Natural killer cell (primary cell): Measurements from ENCODE around the gene PRKAG2. TPM values are rescaled to one million over a fixed set of nuclear protein-coding genes. Genes with fewer than 3 reads are reported as not detected.

Experiments used
- ATAC-seq, 3 donors: fragments of 150-1000 bp in 2 of 3; fragments of 200-7000 bp in 1 of 3; cut with Tn5 transposase; 1 replicate in 1 of 3; 2 replicates in 2 of 3; pipeline ENCODE4 v1.10.0; 2021; ENCODE audit warnings: mild to moderate bottlenecking in 2 of 3, moderate library complexity in 2 of 3
- DNase-seq, 2 donors: peaks; one replicate each; pipeline versions ENCODE4 v3.0.0 to v3.0.0-alpha.2; 2013 to 2021; ENCODE audit warnings: mixed read lengths in 1 of 2
- H3K27ac ChIP-seq: one replicate; pipeline ENCODE4 v1.5.1; 2013; ENCODE audit warnings: mild to moderate bottlenecking, low read length
- H3K27me3 ChIP-seq: one replicate; pipeline ENCODE4 v1.6.1; 2013; ENCODE audit warnings: low read length; ENCODE audit not compliant: control insufficient read depth, insufficient read depth
- H3K36me3 ChIP-seq: one replicate; pipeline ENCODE4 v1.6.1; 2013; ENCODE audit warnings: low read length; ENCODE audit not compliant: control insufficient read depth, insufficient read depth
- H3K4me1 ChIP-seq: one replicate; pipeline ENCODE4 v1.6.1; 2013; ENCODE audit warnings: low read length; ENCODE audit not compliant: control insufficient read depth, insufficient read depth
- H3K4me3 ChIP-seq: one replicate; pipeline ENCODE4 v1.5.1; 2013; ENCODE audit warnings: low read length
- H3K9me3 ChIP-seq: one replicate; pipeline ENCODE4 v1.6.1; 2013; ENCODE audit warnings: low read length; ENCODE audit not compliant: control insufficient read depth, insufficient read depth
- H3K27ac Mint-ChIP-seq, 2 donors: one replicate each; pipeline ENCODE4 v1.8.0; 2022; ENCODE audit warnings: mild to moderate bottlenecking in 2 of 2, mixed read lengths in 2 of 2, moderate library complexity in 1 of 2
- H3K27me3 Mint-ChIP-seq, 2 donors: one replicate each; pipeline ENCODE4 v1.8.0; 2022; ENCODE audit warnings: low read depth in 2 of 2, mixed read lengths in 2 of 2
- H3K36me3 Mint-ChIP-seq: one replicate; pipeline ENCODE4 v1.8.0; 2022; ENCODE audit warnings: mixed read lengths
- H3K4me1 Mint-ChIP-seq, 2 donors: one replicate each; pipeline ENCODE4 v1.8.0; 2022; ENCODE audit warnings: mixed read lengths in 2 of 2
- H3K4me3 Mint-ChIP-seq: one replicate; pipeline ENCODE4 v1.8.0; 2022; ENCODE audit warnings: mild to moderate bottlenecking, moderate library complexity, mixed read lengths
- H3K9me3 Mint-ChIP-seq, 2 donors: one replicate each; pipeline ENCODE4 v1.8.0; 2022; ENCODE audit warnings: mixed read lengths in 2 of 2
- WGBS: methylation state at CpG from one replicate; pipeline ENCODE4 v1.1.7; 2013; ENCODE audit warnings: missing lambda C conversion rate; ENCODE audit not compliant: insufficient coverage; 5-methylcytosine and 5-hydroxymethylcytosine counted together
- intact Hi-C: fragments of 100-400 bp; cut with micrococcal nuclease; formaldehyde crosslinking; loops from one replicate; pipeline ENCODE4 v1.14.2; 2022
- total RNA-seq, 4 donors: library from RNA; stranded (reverse); fragments of 120-200 nt in 1 of 4; gene quantifications; one replicate each; pipeline versions ENCODE4 v1.2.3 to v1.2.4, GENCODE V29; 2013 to 2022
- TF ChIP-seq, protein P1 (sequence below): fragments of 200-600 bp; IDR thresholded peaks from one replicate; pipeline ENCODE4 v1.8.0; 2022; ENCODE audit warnings: antibody characterized with exemption

PRKAG2 gene
- total RNA-seq, 3 donors from 2014 or later (not counting 1 experiment from before 2014, with no cell fraction given): 42.6 to 66.5 (median 64.4) TPM

DNA sequence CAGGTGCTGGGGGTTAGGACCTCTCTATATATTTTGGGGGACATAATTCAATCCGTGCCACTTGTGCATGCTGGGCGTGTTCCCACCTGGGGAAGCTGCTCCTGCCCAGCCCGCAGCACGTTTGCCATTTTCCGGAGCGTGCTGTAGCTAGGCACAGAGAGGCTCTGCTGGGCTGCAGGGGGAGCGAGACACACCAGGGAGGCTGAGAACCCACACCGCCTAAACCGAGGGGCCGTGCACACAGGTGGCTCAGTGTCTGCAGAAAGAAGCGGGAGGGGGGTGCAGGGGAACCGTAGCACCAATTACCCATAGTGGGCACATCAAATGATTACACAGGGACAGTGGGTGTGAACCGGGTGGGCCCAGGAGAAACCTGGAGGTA, 27.0 kb downstream of the PRKAG2 start:
- no peaks in the 10 kb centered on the region for H3K9me3 Mint-ChIP-seq
- DNase-seq (no peak), ATAC-seq (no peak)
- Histone ChIP-seq H3K36me3 (peaks cover 4% of the 10 kb centered on the region), H3K27ac (no peak overlapping the region), H3K27me3 (no peaks in the 10 kb centered on the region), H3K4me3 (no peak overlapping the region), H3K9me3 (no peaks in the 10 kb centered on the region), H3K4me1 (peaks cover 31% of the 10 kb centered on the region)
- H3K27me3 Mint-ChIP-seq: no peaks in the 10 kb centered on the region
- H3K4me1 Mint-ChIP-seq: peaks cover 27 to 31% of the 10 kb centered on the region in 2 donors
- no peaks in the 10 kb centered on the region for H3K36me3 Mint-ChIP-seq
- H3K27ac Mint-ChIP-seq: no peak overlapping the region
- intact Hi-C loops: no loop called here
- WGBS: 96% methylated on average over 13 of the region's 13 CpGs
- TF ChIP-seq, protein P1, sequence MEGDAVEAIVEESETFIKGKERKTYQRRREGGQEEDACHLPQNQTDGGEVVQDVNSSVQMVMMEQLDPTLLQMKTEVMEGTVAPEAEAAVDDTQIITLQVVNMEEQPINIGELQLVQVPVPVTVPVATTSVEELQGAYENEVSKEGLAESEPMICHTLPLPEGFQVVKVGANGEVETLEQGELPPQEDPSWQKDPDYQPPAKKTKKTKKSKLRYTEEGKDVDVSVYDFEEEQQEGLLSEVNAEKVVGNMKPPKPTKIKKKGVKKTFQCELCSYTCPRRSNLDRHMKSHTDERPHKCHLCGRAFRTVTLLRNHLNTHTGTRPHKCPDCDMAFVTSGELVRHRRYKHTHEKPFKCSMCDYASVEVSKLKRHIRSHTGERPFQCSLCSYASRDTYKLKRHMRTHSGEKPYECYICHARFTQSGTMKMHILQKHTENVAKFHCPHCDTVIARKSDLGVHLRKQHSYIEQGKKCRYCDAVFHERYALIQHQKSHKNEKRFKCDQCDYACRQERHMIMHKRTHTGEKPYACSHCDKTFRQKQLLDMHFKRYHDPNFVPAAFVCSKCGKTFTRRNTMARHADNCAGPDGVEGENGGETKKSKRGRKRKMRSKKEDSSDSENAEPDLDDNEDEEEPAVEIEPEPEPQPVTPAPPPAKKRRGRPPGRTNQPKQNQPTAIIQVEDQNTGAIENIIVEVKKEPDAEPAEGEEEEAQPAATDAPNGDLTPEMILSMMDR: no peak
- peak overlapping the region; percentile 45 for H3K4me3 Mint-ChIP-seq

DNA sequence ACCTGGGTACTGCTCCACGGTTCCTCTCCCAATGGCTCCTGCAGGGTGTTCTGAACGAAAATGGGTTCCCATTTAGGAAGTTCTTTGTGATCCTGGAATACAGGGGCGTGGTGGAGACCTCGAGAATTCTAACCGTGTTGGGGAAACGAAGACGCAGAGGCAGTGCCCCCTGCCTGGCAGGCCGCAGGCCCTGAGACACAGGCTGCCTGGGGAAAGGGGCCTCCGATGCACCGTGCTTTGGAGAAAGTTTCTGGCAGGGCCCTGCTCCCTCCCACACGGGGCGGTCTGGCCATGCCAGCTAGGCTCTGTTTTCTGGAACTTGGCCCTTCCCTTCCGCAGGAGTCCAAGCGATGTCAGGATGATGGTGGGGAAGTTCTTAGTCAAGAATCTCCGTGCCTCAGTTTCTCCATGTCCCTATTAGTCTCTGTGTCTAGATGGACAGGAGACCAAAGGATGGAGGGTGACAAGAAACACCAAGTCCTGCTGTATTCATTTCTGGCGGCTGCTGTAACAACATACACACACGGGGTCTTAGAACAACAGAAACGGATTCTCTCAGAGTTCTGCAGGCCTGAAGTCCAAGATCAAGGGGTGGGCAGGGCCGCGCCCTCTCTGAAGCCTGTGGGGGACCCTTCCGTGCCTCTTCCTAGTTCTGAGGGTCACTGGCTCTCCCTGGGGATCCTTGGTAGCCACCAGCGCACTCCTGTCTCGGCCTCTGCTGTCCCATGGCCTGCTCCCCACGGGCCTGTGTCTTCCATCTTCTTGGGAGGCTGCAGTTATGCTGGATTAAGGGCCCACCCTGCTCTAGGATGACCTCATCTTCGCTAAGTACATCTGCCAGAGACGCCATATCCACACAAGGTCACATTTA, 27.7 kb downstream of the PRKAG2 start:
- Mint-ChIP-seq H3K27me3 (no peaks in the 10 kb centered on the region), H3K36me3 (no peaks in the 10 kb centered on the region), H3K27ac (no peak overlapping the region), H3K9me3 (no peaks in the 10 kb centered on the region), H3K4me3 (no peak overlapping the region), H3K4me1 (peaks cover 27 to 31% of the 10 kb centered on the region in 2 donors)
- Histone ChIP-seq H3K27me3 (no peaks in the 10 kb centered on the region), H3K9me3 (no peaks in the 10 kb centered on the region), H3K27ac (no peak overlapping the region), H3K36me3 (peaks cover 4% of the 10 kb centered on the region), H3K4me3 (no peak overlapping the region), H3K4me1 (peaks cover 31% of the 10 kb centered on the region)
- no peak for DNase-seq
- intact Hi-C loops: no loop called here
- WGBS: 92% methylated on average over 26 of the region's 26 CpGs
- ATAC-seq: no peak
- TF ChIP-seq, protein P1: no peak

DNA sequence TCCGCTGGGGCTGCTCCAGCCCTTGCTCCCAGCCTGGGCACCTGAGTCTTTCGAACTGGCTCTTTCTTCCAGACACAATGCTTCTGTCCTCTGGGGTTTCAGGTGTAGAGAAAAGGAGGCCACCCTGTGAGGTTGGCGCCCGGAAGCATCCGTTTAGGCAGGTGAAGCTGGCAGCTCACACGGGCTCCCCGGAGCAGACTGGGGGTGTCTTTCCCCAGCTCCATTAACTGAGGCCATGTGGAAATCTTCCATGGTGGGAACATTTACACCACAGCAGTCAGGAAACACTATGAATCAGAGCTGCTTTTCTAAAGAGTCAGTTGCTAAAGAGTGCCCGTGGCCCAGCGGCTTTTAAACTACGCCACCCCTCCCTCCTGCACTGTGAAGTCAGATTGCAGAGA, 29.2 kb downstream of the PRKAG2 start:
- Mint-ChIP-seq H3K4me3 (no peak overlapping the region), H3K27ac (no peak overlapping the region), H3K4me1 (peaks cover 22% of the 10 kb centered on the region in 2 donors), H3K36me3 (no peaks in the 10 kb centered on the region), H3K27me3 (no peaks in the 10 kb centered on the region), H3K9me3 (no peaks in the 10 kb centered on the region)
- DNase-seq (no peak), ATAC-seq (no peak)
- intact Hi-C loops: no loop called here
- Histone ChIP-seq H3K9me3 (no peaks in the 10 kb centered on the region), H3K4me1 (peaks cover 31% of the 10 kb centered on the region), H3K27ac (no peak overlapping the region), H3K36me3 (peaks cover 4% of the 10 kb centered on the region), H3K4me3 (no peak overlapping the region), H3K27me3 (no peaks in the 10 kb centered on the region)
- WGBS: 93% methylated on average over 10 of the region's 10 CpGs
- TF ChIP-seq, protein P1: no peak
